Stimulated activated naive CD8-positive, alpha-beta T cell treated with anti-CD3 and anti-CD28 coated beads, Interleukin-15, Interleukin-2, amounts not matched to agents 100 ng/mL and 50 ng/mL, for 24 hours (primary cell): ENCODE results near the gene RYR1.
"Not testable (repeated sequence)": the region's sequence is repeated elsewhere in the genome, so short reads cannot be mapped to it uniquely, and the experiment has no call there.

Source experiments
- H3K27ac Mint-ChIP-seq: one replicate; pipeline ENCODE4 v1.8.0; 2021; ENCODE audit warnings: mild to moderate bottlenecking, mixed read lengths
- H3K27me3 Mint-ChIP-seq: one replicate; pipeline ENCODE4 v1.8.0; 2021; ENCODE audit warnings: mixed read lengths
- H3K36me3 Mint-ChIP-seq: one replicate; pipeline ENCODE4 v1.8.0; 2021; ENCODE audit warnings: low read depth, mixed read lengths
- H3K4me1 Mint-ChIP-seq: one replicate; pipeline ENCODE4 v1.8.0; 2021; ENCODE audit warnings: low read depth, mixed read lengths
- H3K4me3 Mint-ChIP-seq: one replicate; pipeline ENCODE4 v1.8.0; 2021; ENCODE audit warnings: mild to moderate bottlenecking, mixed read lengths
- H3K9me3 Mint-ChIP-seq: one replicate; pipeline ENCODE4 v1.8.0; 2021; ENCODE audit warnings: mixed read lengths

RYR1 gene

GRCh38 chr19:38544569-38545315 is 111.3 kb downstream of the RYR1 start:
- Mint-ChIP-seq H3K4me3 (no peak overlapping the region), H3K36me3 (no peaks in the 10 kb centered on the region)

GRCh38 chr19:38545596-38545995 is 112.1 kb downstream of the RYR1 start:
- no peaks in the 10 kb centered on the region for H3K9me3 Mint-ChIP-seq
- H3K36me3 Mint-ChIP-seq = no peaks in the 10 kb centered on the region
- H3K4me1 Mint-ChIP-seq = peaks cover 11% of the 10 kb centered on the region
- peaks cover 3% of the 10 kb centered on the region for H3K27me3 Mint-ChIP-seq
- H3K4me3 Mint-ChIP-seq = no peak overlapping the region
- H3K27ac Mint-ChIP-seq = no peak overlapping the region

More at GRCh38 chr19:38544569-38545315, 111.3 kb downstream of the RYR1 start:
- no peak overlapping the region for H3K27ac Mint-ChIP-seq
- H3K4me1 Mint-ChIP-seq = peaks cover 14% of the 10 kb centered on the region
- H3K9me3 Mint-ChIP-seq = no peaks in the 10 kb centered on the region
- H3K27me3 Mint-ChIP-seq = peaks cover 3% of the 10 kb centered on the region

- H3K9me3 Mint-ChIP-seq = no peaks in the 10 kb centered on the region
- H3K27me3 Mint-ChIP-seq = peaks cover 3% of the 10 kb centered on the region
- H3K4me3 Mint-ChIP-seq = no peak overlapping the region
- H3K27ac Mint-ChIP-seq = no peak overlapping the region
- no peaks in the 10 kb centered on the region for H3K36me3 Mint-ChIP-seq
- H3K4me1 Mint-ChIP-seq = peaks cover 20% of the 10 kb centered on the region
Measured at GRCh38 chr19:38547421-38547820, 113.9 kb downstream of the RYR1 start.

- Mint-ChIP-seq H3K36me3 (no peaks in the 10 kb centered on the region), H3K27me3 (peaks cover 6% of the 10 kb centered on the region), H3K9me3 (no peaks in the 10 kb centered on the region), H3K27ac (no peak overlapping the region), H3K4me1 (peaks cover 25% of the 10 kb centered on the region), H3K4me3 (no peak overlapping the region)
Measured at GRCh38 chr19:38549061-38549460, 115.6 kb downstream of the RYR1 start.

GRCh38 chr19:38549942-38550341 is 116.5 kb downstream of the RYR1 start:
- Mint-ChIP-seq H3K27ac (no peak overlapping the region), H3K4me3 (no peak overlapping the region), H3K27me3 (peaks cover 9% of the 10 kb centered on the region), H3K9me3 (no peaks in the 10 kb centered on the region), H3K4me1 (peaks cover 22% of the 10 kb centered on the region), H3K36me3 (no peaks in the 10 kb centered on the region)

- Mint-ChIP-seq H3K4me3 (no peak overlapping the region), H3K36me3 (no peaks in the 10 kb centered on the region), H3K4me1 (peaks cover 26% of the 10 kb centered on the region), H3K27ac (no peak overlapping the region), H3K9me3 (no peaks in the 10 kb centered on the region), H3K27me3 (peaks cover 12% of the 10 kb centered on the region)
Measured at GRCh38 chr19:38550376-38550775, 116.9 kb downstream of the RYR1 start.

- H3K4me3 Mint-ChIP-seq = peak overlapping the region; percentile 11
- peaks cover 29% of the 10 kb centered on the region for H3K4me1 Mint-ChIP-seq
- no peaks in the 10 kb centered on the region for H3K9me3 Mint-ChIP-seq
- peak overlapping the region; percentile 54 for H3K27ac Mint-ChIP-seq
- H3K36me3 Mint-ChIP-seq = no peaks in the 10 kb centered on the region
- H3K27me3 Mint-ChIP-seq = peaks cover 16% of the 10 kb centered on the region
Measured at GRCh38 chr19:38551450-38551813, 117.9 kb downstream of the RYR1 start.

- not testable (repeated sequence) for H3K36me3 Mint-ChIP-seq, H3K4me3 Mint-ChIP-seq, H3K9me3 Mint-ChIP-seq, H3K27ac Mint-ChIP-seq
- H3K27me3 Mint-ChIP-seq = peaks cover 20% of the 10 kb centered on the region
- H3K4me1 Mint-ChIP-seq = peaks cover 35% of the 10 kb centered on the region
Measured at GRCh38 chr19:38553239-38553638, 119.7 kb downstream of the RYR1 start.

- Mint-ChIP-seq H3K9me3 (no peaks in the 10 kb centered on the region), H3K4me1 (peaks cover 40% of the 10 kb centered on the region), H3K27me3 (peaks cover 20% of the 10 kb centered on the region), H3K36me3 (no peaks in the 10 kb centered on the region), H3K4me3 (no peak overlapping the region), H3K27ac (no peak overlapping the region)
Measured at GRCh38 chr19:38554676-38555141, 121.2 kb downstream of the RYR1 start.

- Mint-ChIP-seq H3K27me3 (peaks cover 20% of the 10 kb centered on the region), H3K36me3 (no peaks in the 10 kb centered on the region), H3K27ac (no peak overlapping the region), H3K4me1 (peaks cover 45% of the 10 kb centered on the region), H3K4me3 (no peak overlapping the region), H3K9me3 (no peaks in the 10 kb centered on the region)
Measured at GRCh38 chr19:38555200-38555599, 121.7 kb downstream of the RYR1 start.

GRCh38 chr19:38556521-38557174 is 123.2 kb downstream of the RYR1 start:
- no peaks in the 10 kb centered on the region for H3K36me3 Mint-ChIP-seq
- peaks cover 43% of the 10 kb centered on the region for H3K4me1 Mint-ChIP-seq
- H3K27ac Mint-ChIP-seq = no peak overlapping the region
- H3K27me3 Mint-ChIP-seq = peaks cover 20% of the 10 kb centered on the region
- H3K4me3 Mint-ChIP-seq = no peak overlapping the region
- H3K9me3 Mint-ChIP-seq = no peaks in the 10 kb centered on the region

- no peaks in the 10 kb centered on the region for H3K9me3 Mint-ChIP-seq
- H3K4me1 Mint-ChIP-seq = peaks cover 44% of the 10 kb centered on the region
- H3K36me3 Mint-ChIP-seq = no peaks in the 10 kb centered on the region
- H3K4me3 Mint-ChIP-seq = peak overlapping the region; percentile 26
- peaks cover 24% of the 10 kb centered on the region for H3K27me3 Mint-ChIP-seq
- peak overlapping the region; percentile 52 for H3K27ac Mint-ChIP-seq
Measured at GRCh38 chr19:38557205-38557799, 123.8 kb downstream of the RYR1 start.

GRCh38 chr19:38558933-38559332 is 125.4 kb downstream of the RYR1 start:
- not testable (repeated sequence) for H3K9me3 Mint-ChIP-seq, H3K4me3 Mint-ChIP-seq, H3K36me3 Mint-ChIP-seq, H3K27ac Mint-ChIP-seq
- H3K4me1 Mint-ChIP-seq = peaks cover 36% of the 10 kb centered on the region
- H3K27me3 Mint-ChIP-seq = peaks cover 29% of the 10 kb centered on the region

- peaks cover 28% of the 10 kb centered on the region for H3K27me3 Mint-ChIP-seq
- peak overlapping the region; percentile 25 for H3K4me3 Mint-ChIP-seq
- H3K9me3 Mint-ChIP-seq = no peaks in the 10 kb centered on the region
- H3K36me3 Mint-ChIP-seq = no peaks in the 10 kb centered on the region
- peak overlapping the region; percentile 38 for H3K27ac Mint-ChIP-seq
- H3K4me1 Mint-ChIP-seq = peaks cover 34% of the 10 kb centered on the region
Measured at GRCh38 chr19:38559428-38560401, 126.2 kb downstream of the RYR1 start.
